Measurements from ENCODE around the gene BID.
"Not testable (repeated sequence)": the region's sequence is repeated elsewhere in the genome, so short reads cannot be mapped to it uniquely, and the experiment has no call there.

- not testable (repeated sequence) for TF ChIP-seq CTCF (IDR thresholded peaks at IDR 0.05; ENCODE audit: low read depth, low read length, poor library complexity, severe bottlenecking); EZH2phosphoT487 (IDR thresholded peaks at IDR 0.05; ENCODE audit: borderline replicate concordance, low read length)
Measured at GRCh38 chr22:17697196-17697595, 77.1 kb downstream of the BID start.

Measured in DOHH2 (cell line).